Mesenteric fat pad (tissue), 1 donor: ENCODE results near the gene PTH2R. TPM values are rescaled to one million over a fixed set of nuclear protein-coding genes. Genes with fewer than 3 reads are reported as not detected.

Experiments
- DNase-seq: peaks from one replicate; pipeline ENCODE4 v3.0.0-alpha.2; 2020; ENCODE audit warnings: low spot score
- total RNA-seq: library from RNA; stranded (reverse); fragmentation: NEBNext Ultra II Directional; extraction: Animal tissue kit (Norgen Biotek cat#: 25700); gene quantifications from one replicate; pipeline ENCODE4 v1.2.1, GENCODE V29; 2021
- donor health status: DM: yes; HTN: yes; CAD: no.

PTH2R gene
- total RNA-seq, 1 donor from 2014 or later = not detected

DNA sequence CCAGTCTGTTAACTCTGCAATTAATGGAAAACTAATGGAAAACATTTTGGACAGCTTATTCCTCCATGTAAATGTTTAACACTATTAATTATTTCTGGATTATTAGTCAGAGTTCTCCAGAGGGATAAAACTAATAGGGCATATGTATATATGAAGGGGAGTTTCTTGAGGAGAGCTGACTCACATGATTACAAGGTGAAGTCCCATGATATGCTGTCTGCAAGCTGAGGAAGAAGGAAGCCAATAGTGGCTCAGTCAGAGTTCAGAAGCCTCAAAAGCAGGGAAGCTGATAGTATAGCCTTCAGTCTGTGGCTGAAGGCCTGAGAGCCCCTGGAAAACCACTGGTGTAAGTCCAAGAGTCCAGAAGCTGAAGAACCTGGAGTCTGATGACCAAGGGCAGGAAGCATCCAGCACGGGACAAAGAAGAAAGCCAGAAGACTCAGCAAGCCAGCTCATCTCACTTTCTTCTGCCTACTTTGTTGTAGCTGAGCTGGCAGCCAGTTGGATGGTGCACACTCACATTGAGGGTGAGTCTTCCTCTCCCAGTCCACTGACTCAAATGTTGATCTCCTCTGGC, 136.0 kb downstream of the PTH2R start:
- no peak for DNase-seq

Other genes starting within 250 kb of the PTH2R start
- not detected for gene CRYGA, start 243.2 kb upstream of the PTH2R start, total RNA-seq
- not detected for gene C2orf80, start 216.8 kb upstream of the PTH2R start, total RNA-seq
- 126 TPM for gene IDH1, start 151.7 kb upstream of the PTH2R start, total RNA-seq
- 29.6 TPM for gene PIKFYVE, start 140.5 kb upstream of the PTH2R start, total RNA-seq